ENCODE data around the gene INTS11. TPM values are rescaled to one million over a fixed set of nuclear protein-coding genes. Genes with fewer than 3 reads are reported as not detected.

The INTS11 gene
- total RNA-seq, 2 donors from 2014 or later, result 97.3 to 178 TPM

GRCh38 chr1:1332774-1333480 is 8.5 kb upstream of the INTS11 start:
- peak; percentile 49 for DNase-seq (ENCODE audit: low spot score)
- Histone ChIP-seq H3K27ac (no peak overlapping the region), H3K27me3 (replicated peaks; ENCODE audit: insufficient read depth) (no peaks in the 10 kb centered on the region), H3K4me1 (replicated peaks) (peaks cover 4% of the 10 kb centered on the region), H3K36me3 (peaks cover 2% of the 10 kb centered on the region in 2 donors), H3K4me3 (no peak overlapping the region), H3K9me3 (no peaks in the 10 kb centered on the region)
- 49% methylated on average over 38 of the region's 48 CpGs for WGBS
- intact Hi-C loops (cut with DNase I), result no loop called here
- TF ChIP-seq POLR2A (IDR thresholded peaks at IDR 0.05) (no peak), CTCF (IDR thresholded peaks at IDR 0.05) (no peak), POLR2AphosphoS5 (IDR thresholded peaks at IDR 0.05) (peak; percentile 15)

DNA sequence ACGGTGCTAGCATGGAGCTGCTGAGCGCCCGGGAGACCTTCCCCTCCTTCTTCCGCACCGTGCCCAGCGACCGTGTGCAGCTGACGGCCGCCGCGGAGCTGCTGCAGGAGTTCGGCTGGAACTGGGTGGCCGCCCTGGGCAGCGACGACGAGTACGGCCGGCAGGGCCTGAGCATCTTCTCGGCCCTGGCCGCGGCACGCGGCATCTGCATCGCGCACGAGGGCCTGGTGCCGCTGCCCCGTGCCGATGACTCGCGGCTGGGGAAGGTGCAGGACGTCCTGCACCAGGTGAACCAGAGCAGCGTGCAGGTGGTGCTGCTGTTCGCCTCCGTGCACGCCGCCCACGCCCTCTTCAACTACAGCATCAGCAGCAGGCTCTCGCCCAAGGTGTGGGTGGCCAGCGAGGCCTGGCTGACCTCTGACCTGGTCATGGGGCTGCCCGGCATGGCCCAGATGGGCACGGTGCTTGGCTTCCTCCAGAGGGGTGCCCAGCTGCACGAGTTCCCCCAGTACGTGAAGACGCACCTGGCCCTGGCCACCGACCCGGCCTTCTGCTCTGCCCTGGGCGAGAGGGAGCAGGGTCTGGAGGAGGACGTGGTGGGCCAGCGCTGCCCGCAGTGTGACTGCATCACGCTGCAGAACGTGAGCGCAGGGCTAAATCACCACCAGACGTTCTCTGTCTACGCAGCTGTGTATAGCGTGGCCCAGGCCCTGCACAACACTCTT is 7.7 kb upstream of the INTS11 start:
- DNase-seq (ENCODE audit: low spot score), result no peak
- Histone ChIP-seq H3K36me3 (peaks cover 0 to 2% of the 10 kb centered on the region in 2 donors), H3K4me3 (no peak overlapping the region), H3K4me1 (replicated peaks) (peaks cover 4% of the 10 kb centered on the region), H3K9me3 (no peaks in the 10 kb centered on the region), H3K27ac (no peak overlapping the region), H3K27me3 (replicated peaks; ENCODE audit: insufficient read depth) (no peaks in the 10 kb centered on the region)
- TF ChIP-seq CTCF (IDR thresholded peaks at IDR 0.05), result no peak
- no peak for TF ChIP-seq POLR2AphosphoS5 (IDR thresholded peaks at IDR 0.05)
- TF ChIP-seq POLR2A (IDR thresholded peaks at IDR 0.05), result no peak
- intact Hi-C loops (cut with DNase I), result no loop called here
- 83% methylated on average over 57 of the region's 57 CpGs for WGBS

DNA sequence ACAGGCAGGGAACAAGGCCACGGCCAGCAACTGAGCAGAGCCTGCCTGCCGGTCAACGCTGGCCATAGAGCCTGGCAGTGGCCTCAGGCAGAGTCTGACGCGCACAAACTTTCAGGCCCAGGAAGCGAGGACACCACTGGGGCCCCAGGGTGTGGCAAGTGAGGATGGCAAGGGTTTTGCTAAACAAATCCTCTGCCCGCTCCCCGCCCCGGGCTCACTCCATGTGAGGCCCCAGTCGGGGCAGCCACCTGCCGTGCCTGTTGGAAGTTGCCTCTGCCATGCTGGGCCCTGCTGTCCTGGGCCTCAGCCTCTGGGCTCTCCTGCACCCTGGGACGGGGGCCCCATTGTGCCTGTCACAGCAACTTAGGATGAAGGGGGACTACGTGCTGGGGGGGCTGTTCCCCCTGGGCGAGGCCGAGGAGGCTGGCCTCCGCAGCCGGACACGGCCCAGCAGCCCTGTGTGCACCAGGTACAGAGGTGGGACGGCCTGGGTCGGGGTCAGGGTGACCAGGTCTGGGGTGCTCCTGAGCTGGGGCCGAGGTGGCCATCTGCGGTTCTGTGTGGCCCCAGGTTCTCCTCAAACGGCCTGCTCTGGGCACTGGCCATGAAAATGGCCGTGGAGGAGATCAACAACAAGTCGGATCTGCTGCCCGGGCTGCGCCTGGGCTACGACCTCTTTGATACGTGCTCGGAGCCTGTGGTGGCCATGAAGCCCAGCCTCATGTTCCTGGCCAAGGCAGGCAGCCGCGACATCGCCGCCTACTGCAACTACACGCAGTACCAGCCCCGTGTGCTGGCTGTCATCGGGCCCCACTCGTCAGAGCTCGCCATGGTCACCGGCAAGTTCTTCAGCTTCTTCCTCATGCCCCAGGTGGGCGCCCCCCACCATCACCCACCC is 6.9 kb upstream of the INTS11 start, which contains the start of gene TAS1R3:
Gene TAS1R3, plus strand, starts transcription at position 213 of the 898 bp plus-strand sequence. Its CDS starts 66 bp downstream, at position 279.
- Histone ChIP-seq H3K9me3 (no peaks in the 10 kb centered on the region), H3K36me3 (peaks cover 0 to 2% of the 10 kb centered on the region in 2 donors), H3K4me3 (no peak within 1 kb of the TSS), H3K27me3 (replicated peaks; ENCODE audit: insufficient read depth) (no peaks in the 10 kb centered on the region), H3K4me1 (replicated peaks) (peaks cover 4% of the 10 kb centered on the region), H3K27ac (no peak within 1 kb of the TSS)
- DNase-seq (ENCODE audit: low spot score), result no peak
- TF ChIP-seq POLR2AphosphoS5 (IDR thresholded peaks at IDR 0.05), result no peak
- TF ChIP-seq POLR2A (IDR thresholded peaks at IDR 0.05), result no peak
- no peak for TF ChIP-seq CTCF (IDR thresholded peaks at IDR 0.05)
- 57% methylated on average over 39 of the region's 41 CpGs for WGBS
- intact Hi-C loops (cut with DNase I), result no loop called here

DNA sequence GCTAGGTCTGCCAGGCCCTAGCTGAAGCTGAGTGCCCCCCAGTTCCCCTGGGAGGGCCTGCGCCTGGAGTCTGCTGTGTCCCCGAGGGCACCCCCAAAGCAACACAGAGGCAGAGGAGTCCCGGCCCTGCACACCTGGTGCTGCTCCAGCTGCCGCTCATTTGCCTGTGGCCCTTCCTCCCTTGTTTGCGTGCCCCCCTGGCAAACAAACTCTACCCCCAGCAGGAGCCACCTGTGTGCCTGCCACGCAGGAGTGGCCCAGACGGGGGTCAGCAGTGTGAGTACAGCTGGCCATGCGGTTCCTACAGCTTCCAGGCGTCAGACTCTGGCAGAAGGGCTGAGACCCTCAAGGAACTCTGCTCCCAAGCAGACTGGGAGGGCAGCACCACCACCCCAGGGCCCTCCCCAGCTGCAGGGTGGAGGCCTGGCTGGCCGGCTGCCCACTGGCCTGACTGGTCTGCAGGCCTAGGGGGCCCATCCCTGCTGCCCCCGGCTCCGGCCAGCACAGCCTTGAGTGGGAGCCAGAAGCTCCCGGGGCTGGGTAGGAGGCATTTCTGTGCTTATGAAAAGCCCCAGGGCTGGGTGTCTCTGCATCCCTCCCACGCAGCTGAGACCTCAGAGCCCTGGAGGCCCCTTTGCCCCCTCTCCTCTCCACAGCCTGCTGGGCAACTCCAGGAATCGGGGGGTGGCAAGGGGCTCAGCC is 6.1 kb upstream of the INTS11 start:
- no peak for DNase-seq (ENCODE audit: low spot score)
- H3K4me1 ChIP-seq (replicated peaks), result peaks cover 12% of the 10 kb centered on the region
- no peak overlapping the region for H3K27ac ChIP-seq
- no peaks in the 10 kb centered on the region for H3K27me3 ChIP-seq (replicated peaks; ENCODE audit: insufficient read depth)
- TF ChIP-seq CTCF (IDR thresholded peaks at IDR 0.05) (no peak), POLR2A (IDR thresholded peaks at IDR 0.05) (no peak), POLR2AphosphoS5 (IDR thresholded peaks at IDR 0.05) (no peak)
- intact Hi-C loops (cut with DNase I), result no loop called here
- H3K4me3 ChIP-seq, result no peak overlapping the region
- 61% methylated on average over 9 of the region's 15 CpGs for WGBS
- H3K9me3 ChIP-seq, result no peaks in the 10 kb centered on the region
- peaks cover 0 to 2% of the 10 kb centered on the region in 2 donors for H3K36me3 ChIP-seq

Data from prostate gland (tissue), 2 donors.